T-helper 1 cell treated with Interleukin-12 subunit alpha and Interleukin-12 subunit beta and Interleukin-4 antibody, amounts not matched to agents 30 ng/mL and 1 ng/mL, for 36 hours (primary cell): ENCODE data around the gene CNIH1. TPM values are rescaled to one million over a fixed set of nuclear protein-coding genes. Genes with fewer than 3 reads are reported as not detected.

Source experiments
- intact Hi-C: fragments of 100-400 bp; cut with micrococcal nuclease; formaldehyde crosslinking; loops from one replicate; pipeline ENCODE4 v1.15.1; 2024
- total RNA-seq: library from RNA; stranded (reverse); gene quantifications from 2 replicates; pipeline ENCODE4 v1.2.3, GENCODE V29; 2022

The CNIH1 gene
- 77.3 and 83.0 TPM in 2 replicates for total RNA-seq

DNA sequence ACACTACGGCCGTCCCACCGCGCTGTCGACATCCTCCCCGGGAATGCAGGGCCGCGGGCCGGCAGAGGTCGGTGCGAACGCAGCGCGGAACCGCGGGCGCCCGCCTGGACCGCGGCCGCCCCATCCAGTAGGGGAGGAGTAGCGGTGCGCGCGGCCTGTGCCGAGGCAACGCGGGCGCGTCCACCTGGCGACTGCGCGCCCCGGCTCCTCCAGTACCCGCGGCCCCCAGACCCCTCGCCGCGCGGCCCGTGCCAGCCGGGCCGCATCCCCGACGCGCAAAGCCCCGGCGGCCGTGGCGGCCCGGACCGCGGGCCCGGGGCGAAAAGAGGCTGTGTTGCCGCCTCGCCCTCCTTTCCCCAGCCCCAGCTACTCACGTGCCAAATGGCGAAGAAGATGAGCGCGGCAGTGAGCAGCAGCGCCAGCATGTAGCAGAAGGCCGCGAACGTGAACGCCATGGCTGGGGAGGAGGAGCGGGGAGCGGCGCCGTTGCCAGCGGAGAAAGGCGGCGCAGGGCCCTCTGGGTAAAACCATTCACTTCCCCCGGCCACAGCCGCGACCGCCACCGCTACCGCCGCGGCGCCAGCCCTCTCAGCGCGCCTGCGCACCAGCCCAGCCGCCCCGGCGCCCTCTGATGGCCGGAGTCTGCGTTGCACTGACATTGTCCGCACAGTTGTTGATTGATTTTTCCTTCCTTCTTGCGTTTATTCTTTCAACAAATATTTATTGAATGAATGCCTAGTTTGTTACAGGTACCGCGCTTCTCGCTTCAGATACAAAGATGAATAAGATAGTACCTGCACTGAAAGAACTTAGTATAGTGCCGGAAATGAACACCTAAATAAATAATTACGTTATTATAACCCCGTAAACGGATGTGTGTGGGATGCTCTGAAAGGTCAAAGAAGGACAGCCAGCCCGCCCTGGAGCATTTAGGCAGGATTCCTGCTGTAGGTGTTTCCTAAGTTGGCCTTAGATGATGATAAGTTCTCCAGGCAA, at the start of gene CNIH1:
CNIH1 (minus strand) TSS at position 502 of the 996 bp plus-strand sequence; CDS start at position 455, 47 bp downstream.
- intact Hi-C loops = loop anchor here (1.0 to 5.0 kb wide), 15 partner anchors 45 to 1889 kb away; partner anchors contain the start of genes CGRRF1, DDHD1, GPR137C and MAPK1IP1L

DNA sequence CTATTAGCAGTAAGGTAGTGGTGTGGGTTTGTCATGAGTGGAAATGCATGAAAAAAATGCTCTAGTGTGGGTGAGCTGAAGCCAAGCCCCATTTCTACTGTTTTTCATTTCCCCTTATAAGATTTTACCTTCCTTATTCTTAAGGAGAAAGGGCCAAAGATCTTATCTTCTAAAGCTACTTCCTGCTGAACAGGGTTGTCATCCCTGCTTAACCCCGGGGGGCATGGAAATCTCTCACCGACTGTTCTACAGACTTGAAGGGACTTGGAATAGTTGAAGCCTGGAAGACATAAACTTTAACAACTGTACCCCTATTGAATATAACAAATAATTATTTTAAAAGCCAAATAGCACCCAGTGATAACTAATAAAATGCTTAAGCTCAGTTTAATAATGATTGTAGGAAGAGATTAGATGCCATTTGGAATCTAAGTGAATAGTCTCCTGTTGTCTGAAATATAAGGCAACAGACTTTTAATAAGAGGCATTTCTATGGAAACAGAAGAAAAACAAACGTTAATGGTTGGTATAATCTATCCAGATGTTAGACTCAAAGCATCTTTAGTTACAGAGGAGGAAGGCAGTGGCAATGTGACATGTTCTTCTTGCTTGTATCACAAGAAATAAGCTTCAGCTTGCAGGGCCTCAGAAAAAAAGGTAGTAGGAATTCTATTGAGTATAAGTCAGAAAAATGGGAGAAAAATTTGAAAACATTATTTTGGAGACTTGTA, 49.4 kb upstream of the CNIH1 start:
- intact Hi-C loops = no loop called here

DNA sequence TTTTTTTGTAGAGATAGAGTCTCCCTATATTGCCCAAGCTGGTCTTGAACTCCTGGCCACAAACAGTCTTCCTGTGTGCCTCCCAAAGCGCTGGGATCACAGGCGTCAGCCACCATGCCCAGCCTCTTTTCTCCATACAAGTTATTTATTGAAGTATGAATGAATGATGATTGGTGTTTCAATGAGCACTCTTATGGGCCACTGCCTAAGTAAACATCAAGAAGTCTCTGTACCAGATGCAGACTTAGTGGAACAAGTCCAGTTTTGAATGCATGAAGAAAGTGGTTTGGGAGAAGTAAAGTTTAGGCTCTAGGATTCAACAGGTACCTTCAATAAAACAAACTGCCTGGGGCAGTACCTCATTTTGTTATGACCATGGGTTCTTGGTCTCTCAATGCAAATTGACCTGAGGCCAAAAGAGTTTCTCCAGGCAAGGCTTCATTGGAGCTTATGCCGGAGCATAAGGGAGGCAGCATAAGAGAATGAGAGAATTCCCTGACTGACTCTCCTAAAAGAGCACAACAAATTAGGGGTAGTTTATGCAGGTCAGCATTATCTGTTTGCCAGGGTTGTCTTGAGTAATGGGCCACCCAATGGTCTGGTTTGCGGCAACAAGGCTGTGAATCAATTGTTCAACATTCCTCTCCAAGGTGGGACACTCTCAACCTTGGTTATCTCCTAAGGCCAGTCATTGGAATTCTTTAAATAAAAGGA, 48.7 kb upstream of the CNIH1 start:
- intact Hi-C loops = loop anchor here (1.0 to 5.0 kb wide), 9 partner anchors 19 to 1627 kb away; partner anchors contain the start of genes CGRRF1, CNIH1, FBXO34 and GCH1

DNA sequence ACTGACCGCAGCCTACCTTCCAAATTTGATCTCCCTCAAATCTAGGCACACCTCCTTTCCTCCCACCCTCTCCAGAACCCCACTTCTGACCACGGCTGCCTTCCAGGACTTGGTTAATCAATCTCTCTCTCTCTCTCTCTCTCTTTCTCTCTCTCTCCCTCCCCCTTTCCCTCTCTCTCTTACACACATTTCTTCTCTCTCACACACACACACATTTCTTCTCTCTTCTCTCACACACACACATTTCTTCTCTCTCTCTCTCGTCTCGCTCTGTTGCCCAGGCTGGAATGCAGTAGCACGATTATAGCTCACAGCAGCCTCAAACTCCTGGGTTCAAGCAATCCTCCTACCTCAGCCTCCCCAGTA, 48.1 kb upstream of the CNIH1 start:
- intact Hi-C loops = loop anchor here (1.0 to 5.0 kb wide), 9 partner anchors 20 to 1628 kb away; partner anchors contain the start of genes CGRRF1, CNIH1, FBXO34 and GCH1

DNA sequence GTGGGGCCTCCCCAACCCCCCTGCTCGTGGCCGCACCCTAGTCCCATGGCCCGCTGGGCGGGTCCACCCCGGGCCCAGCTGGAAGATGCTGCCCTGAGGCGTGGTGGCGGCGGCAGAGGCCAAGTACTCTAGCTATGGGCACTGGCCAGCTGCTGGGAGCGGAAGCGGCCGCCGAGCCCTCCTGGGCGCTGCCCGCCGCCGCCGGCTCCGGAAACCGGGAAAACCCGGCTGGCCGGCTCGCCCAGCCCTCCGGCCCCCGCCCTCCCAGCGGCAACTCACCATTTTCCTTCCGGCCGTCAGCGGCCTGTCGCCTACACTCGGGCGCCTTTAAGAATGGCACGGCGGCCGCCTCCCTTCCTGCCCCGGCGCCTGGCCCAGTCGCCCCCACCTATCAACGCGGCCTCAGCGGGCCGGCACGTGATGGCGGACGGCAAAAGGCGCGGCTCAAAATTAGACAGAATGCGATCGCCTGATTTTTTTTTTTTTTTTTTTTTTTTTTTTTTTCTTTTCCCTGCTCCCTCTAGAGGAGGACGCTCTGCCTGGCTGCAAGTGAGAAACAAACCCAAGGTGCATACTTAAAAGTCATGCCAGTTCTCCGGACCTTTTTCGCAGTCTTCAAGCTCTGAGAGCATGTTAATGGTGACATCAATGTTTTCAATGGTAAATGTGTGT, 47.6 kb upstream of the CNIH1 start, which contains the start of gene GMFB:
GMFB (minus strand) TSS at position 335 of the 672 bp plus-strand sequence; CDS start at position 282, 53 bp downstream.
- intact Hi-C loops = loop anchor here (1.0 to 5.0 kb wide), 12 partner anchors 21 to 1628 kb away; partner anchors contain the start of genes CGRRF1, CNIH1, FBXO34 and GCH1

DNA sequence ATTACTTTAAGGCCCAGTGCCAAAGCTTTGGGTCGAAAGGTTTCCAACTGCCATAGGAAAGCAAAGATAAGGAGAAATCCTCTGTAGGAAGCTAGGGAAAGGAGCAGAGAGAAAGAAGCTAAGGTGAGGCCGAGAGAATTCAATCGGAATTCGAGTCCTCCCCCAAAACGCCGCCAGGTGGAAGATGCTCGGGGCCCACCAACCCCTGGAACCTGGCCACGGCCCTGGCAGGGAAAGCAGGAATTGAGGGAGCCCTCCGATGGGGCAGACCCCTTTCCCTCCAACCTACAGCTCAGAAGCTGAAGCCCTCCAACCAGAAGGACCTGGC, 47.1 kb upstream of the CNIH1 start:
- intact Hi-C loops = loop anchor here (1.0 to 5.0 kb wide), 8 partner anchors 76 to 1629 kb away; partner anchors contain the start of genes FBXO34, GCH1, SOCS4 and WDHD1

DNA sequence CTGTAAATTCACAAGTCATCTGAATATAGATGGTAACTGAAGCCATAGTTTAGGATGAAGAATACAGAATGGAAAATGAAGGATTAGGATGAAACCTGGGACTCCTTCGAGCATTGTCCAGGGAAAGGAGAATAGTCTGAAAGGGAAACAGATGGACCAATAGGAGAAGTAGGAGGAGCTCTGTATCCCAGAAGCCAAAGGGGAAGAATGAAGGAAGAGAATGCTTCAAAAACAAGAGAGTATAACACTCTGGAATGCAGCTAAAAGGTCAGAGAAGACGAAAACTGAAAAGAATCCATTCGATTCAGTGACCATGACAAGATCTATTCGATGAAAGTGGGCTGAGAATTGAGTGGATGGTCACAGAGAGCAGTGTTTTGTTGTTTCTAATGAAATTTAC, 46.6 kb upstream of the CNIH1 start:
- intact Hi-C loops = loop anchor here (1.0 to 5.0 kb wide), 8 partner anchors 77 to 1629 kb away; partner anchors contain the start of genes FBXO34, GCH1, SOCS4 and WDHD1

DNA sequence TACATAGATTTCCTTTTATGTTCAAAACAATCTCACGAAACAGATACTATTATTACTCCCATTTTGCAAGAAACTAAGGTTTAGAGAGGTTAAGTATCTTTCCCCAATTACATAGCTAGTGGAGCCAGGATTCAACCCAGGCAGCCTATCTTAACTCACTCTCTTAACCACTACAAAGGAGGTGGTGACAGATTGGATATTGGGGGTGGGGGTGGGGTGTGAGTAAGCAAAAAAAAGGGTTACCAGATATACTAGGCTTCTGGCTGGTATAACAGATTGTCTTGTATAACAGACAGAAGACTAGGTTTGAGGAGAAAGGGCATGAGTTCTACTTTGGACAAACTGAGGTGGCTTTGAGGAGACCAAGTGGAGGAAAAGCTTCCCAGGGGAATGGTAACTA, 45.5 kb upstream of the CNIH1 start:
- intact Hi-C loops = loop anchor here (5.0 kb wide), 1 partner anchor 1269 kb away; no protein-coding TSS in a partner anchor

DNA sequence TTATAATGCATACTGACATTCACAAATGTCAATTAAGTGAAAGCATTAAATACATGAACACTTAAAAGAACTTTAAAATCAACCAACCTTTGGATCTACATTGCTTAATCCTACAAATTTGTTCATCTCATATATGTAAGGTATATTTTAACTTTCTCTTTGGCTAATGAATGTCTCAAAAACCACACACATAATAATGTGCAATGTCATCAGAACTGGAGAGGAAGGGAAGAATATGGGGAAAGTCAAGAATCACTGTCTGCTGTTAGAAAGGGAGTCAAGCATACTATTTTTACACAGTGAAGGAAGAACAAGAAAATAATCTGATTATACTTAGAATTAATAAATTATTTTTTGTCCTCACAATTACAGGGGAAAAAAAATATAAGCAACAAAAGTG, 42.7 kb upstream of the CNIH1 start:
- intact Hi-C loops = no loop called here

DNA sequence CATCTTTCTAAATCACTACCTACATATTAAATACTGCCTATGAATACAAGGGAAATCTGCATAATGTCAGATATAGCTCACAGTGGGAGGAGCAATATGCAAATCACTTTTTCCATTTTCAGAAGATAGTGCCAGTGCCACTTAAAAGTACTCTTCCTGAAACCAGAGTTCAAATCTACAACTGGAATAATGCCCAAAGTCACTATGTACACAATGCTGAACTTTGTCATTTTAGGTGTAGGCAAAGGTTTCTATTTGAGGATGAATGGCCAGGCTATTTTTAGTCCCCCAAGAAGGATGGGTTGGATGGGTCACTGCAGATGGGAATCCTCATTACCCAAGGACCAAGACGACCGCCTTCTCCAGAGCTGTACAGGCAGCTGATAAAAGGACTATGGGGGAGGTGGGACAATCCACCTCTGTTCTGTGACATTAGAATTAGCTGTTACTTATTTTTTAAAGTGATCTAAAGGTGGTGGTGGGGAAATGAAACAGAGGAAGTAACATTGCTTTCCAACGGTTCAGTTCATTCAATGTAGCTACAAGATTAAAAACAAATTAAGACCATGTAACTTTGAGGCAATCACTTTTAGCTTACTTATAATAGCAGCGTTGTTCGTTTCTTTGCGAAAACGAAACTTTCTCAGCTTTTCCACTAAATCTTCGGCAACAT, 42.0 kb upstream of the CNIH1 start:
- intact Hi-C loops = no loop called here

DNA sequence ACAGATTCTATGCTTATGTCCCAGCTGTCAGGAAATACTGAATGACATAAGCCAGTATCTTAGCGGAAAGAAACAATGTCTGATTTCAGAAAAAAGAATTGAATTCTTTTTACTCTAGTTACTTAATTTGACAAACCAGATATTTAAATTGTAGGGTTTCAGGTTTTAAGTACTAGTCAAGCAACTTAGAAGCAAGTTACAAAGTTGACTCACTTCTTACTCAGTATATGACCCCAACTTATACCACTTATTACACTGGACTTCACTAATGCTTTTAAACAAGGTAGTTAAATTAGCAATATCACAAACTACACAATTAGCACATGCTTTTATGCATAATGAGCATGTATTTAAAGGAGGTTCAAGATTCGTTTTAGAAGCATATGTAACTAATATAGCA, 40.5 kb upstream of the CNIH1 start:
- intact Hi-C loops = no loop called here

DNA sequence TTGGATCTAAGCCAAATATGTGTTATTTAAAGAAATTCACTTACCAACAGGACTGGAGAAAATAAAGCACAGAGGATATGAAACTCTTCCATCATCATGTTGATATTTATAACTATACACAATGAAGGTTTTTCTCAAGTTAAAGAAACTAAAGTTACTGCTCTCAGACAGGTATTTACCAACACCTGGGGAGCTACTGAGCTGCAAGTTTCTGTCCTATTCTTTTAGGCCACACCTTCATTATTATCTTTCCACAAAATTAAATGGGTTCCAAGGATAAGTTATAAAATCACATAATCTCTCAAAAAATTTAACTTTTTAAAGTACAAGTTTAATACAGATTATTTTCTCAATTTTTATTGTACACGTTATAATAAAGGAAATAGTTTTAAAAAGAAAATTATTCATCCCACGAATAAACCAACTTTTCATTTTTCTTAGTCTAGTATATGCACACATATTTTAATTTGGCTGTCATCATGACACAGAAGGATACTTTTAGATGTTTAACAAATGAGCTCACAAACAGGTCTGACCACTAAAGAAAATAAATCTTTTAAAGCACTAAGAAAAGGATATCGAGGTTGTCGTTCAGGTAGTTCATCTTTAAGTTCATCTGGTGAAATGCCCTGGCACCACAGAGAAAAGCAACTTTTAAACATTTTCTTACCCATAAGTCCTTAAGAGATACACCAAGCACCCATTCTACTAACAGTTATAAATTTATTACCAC, 39.8 kb upstream of the CNIH1 start:
- intact Hi-C loops = no loop called here

DNA sequence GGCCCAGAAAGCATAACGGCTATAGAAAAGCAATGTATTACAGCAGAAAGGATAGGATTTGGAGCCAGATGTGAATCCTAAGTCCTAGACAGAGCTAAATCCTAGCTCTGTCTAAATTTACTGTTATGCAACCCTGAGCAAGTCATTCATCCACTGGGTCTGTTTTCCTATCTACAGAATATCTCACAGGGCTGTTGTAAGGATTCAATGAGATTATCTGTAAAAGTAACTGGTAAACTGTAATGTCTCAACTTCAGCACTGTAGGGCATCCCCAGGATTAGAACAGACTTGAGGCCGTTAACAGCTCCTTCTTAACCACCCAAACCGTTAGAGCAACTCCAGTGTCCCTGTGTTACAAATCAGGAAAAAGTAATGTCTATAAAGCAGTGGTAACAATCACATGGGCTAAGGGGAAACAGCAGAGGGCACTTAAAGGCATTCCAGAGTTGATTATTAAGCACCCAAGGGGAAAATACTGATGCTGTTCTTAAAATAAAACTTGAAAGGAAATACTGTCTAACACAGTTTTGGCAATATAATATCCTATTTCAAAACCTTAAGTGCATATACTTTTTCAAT, 37.6 kb upstream of the CNIH1 start:
- intact Hi-C loops = no loop called here

DNA sequence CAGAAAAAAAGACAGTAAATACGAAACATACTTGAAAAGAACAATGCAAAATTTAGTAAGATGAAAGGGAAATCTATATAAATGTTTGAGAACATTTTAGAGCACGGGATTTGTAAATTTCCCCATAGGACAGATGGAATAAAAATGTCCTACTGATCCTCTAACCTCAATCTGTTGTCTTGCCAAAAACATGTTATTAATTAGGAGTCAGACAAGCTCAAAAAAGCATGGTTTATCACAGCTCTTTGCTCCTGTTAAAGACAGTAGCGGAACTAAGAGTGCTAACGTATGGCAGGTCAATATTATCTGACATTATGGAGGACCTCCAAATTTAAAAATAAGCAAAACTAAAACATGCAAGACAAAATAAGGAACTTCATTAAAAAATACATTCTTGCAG, 34.7 kb upstream of the CNIH1 start:
- intact Hi-C loops = no loop called here

DNA sequence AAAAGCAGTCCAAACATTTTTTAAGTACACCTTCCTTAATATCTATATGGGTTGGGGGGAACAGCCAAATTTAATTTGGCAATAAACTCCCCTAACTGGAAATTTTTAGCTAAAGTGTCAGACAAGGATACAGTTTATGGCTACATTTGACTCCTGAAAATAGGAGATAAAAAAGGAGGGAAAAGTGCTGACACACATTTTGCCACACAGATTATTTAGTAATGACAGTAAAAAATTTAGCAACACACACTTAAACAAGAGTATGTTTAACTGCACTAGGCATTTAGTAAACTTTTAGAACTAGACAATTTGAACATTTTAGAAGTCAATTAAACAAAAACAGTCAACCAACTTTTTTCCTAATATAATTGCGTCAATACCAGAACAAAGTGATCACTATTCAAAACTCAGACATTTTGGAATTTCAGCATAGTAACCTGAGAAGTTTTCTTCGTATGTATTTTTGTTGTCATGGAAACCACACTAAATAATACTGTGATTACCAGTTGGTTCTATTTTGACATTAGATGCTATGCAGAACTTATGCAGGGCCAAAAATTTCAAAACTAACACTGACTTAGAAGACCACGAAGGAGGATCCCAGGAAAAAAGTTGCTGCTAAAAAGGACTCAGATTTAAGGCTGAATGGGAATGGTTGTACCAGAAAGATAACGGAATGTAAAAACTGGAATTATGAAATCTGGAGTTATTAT, 34.2 kb upstream of the CNIH1 start:
- intact Hi-C loops = no loop called here

DNA sequence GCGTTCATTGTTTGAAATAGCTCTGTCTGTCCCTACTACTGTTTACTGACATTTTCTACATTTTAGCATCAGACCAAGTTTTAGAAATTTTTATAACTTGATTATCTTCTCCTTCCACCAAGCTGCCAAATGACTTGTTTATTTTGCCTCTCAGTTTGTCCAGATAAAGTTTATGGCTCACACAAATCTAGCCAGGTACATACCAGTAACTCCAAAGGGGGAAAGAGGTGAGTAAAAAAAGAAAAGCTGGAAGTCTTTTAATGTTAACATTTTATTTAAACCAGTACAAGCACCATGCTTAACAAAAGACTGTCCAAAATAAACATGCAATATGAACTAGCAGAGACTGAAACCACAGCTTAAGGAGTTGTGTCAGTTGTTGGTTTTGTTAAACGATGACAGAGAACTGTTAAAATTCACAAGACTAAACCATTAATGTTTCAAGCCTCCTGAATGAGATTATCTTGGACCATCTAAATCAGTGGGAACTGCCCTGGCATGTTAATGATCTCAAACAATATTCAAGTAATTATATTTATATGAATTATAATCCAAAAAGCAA, 33.1 kb upstream of the CNIH1 start:
- intact Hi-C loops = no loop called here

DNA sequence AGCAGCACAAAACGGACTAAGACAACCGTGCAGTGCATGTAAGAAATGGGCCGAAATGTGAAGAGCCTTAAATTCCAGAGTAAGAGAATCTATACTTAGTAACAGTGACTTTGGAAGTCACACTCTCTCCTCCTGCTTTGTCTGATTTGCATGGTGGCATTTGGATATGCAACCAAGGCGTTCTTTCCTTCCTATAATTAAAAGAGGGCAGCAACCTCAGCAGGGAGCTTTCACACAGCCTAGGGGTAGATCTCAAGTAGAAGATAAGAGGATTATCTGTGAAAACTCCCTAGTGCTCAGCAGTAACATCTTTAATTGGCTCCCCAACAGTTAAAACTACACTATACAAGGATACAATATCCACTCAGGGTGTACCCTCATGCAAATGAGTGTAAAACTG, 31.1 kb upstream of the CNIH1 start:
- intact Hi-C loops = no loop called here

DNA sequence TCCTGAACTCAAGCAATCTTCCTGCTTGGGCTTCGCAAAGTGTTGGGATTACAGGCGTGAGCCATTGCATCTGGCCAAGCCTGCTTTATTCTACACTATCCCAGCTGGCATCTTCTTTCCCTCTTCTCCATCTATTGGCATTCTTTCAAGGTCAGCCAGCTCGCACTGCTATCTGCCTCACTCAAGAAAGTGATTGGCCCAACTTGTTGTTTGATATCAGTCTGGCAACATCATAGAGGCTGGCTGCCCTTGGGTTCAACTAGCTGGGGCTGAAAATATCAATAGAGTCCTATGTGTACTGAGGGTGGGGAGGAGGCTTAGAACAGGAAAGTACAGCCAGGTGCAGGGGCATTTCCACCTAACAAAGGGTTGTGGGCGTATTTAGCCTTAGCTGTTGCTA, 30.5 kb upstream of the CNIH1 start:
- intact Hi-C loops = no loop called here
